Ishikawa (cell line): ENCODE results near the gene DNMT3A.
A peak's percentile ranks its signal among the peaks of the same experiment; 100 is the strongest.

Experiments
- CEBPB ChIP-seq: IDR thresholded peaks from 2 replicates; pipeline ENCODE4 v1.6.1; 2012
- CREB1 ChIP-seq: IDR thresholded peaks from 2 replicates; pipeline ENCODE4 v1.6.1; 2012; ENCODE audit warnings: low read depth
- EGR1 ChIP-seq: IDR thresholded peaks from 2 replicates; pipeline ENCODE4 v1.6.1; 2012
- EP300 ChIP-seq: IDR thresholded peaks from 2 replicates; pipeline ENCODE4 v1.6.1; 2012; ENCODE audit warnings: borderline replicate concordance
- FOXM1 ChIP-seq: IDR thresholded peaks from 2 replicates; pipeline ENCODE4 v1.6.1; 2012; ENCODE audit warnings: low read depth, borderline replicate concordance
- MAX ChIP-seq: IDR thresholded peaks from 2 replicates; pipeline ENCODE4 v1.6.1; 2012
- NFIC ChIP-seq: IDR thresholded peaks from 2 replicates; pipeline ENCODE4 v1.6.1; 2012
- RAD21 ChIP-seq: IDR thresholded peaks from 2 replicates; pipeline ENCODE4 v1.6.1; 2012; ENCODE audit warnings: low read depth
- REST ChIP-seq: IDR thresholded peaks from 2 replicates; pipeline ENCODE4 v1.6.1; 2012; ENCODE audit warnings: low read depth, mild to moderate bottlenecking
- TAF1 ChIP-seq: IDR thresholded peaks from 2 replicates; pipeline ENCODE4 v1.6.1; 2012; ENCODE audit warnings: low read depth, mild to moderate bottlenecking
- TCF12 ChIP-seq: IDR thresholded peaks from 2 replicates; pipeline ENCODE4 v1.6.1; 2012; ENCODE audit warnings: low read depth
- TEAD4 ChIP-seq: IDR thresholded peaks from 2 replicates; pipeline ENCODE4 v1.6.1; 2012
- YY1 ChIP-seq: IDR thresholded peaks from 2 replicates; pipeline ENCODE4 v1.6.1; 2012; ENCODE audit warnings: low read depth
- ZBTB7A ChIP-seq: IDR thresholded peaks from 2 replicates; pipeline ENCODE4 v1.6.1; 2012; ENCODE audit warnings: low read depth
- TF ChIP-seq, protein P1 (sequence below): IDR thresholded peaks from 2 replicates; pipeline ENCODE4 v1.6.1; 2012

Gene DNMT3A

GRCh38 chr2:25188405-25188804, 153.3 kb downstream of the DNMT3A start:
- no peak for TF ChIP-seq RAD21
- TF ChIP-seq YY1: no peak
- no peak for TF ChIP-seq MAX
- TF ChIP-seq EGR1: no peak
- TF ChIP-seq NFIC: no peak
- TF ChIP-seq REST: no peak
- TF ChIP-seq TAF1: no peak

DNA sequence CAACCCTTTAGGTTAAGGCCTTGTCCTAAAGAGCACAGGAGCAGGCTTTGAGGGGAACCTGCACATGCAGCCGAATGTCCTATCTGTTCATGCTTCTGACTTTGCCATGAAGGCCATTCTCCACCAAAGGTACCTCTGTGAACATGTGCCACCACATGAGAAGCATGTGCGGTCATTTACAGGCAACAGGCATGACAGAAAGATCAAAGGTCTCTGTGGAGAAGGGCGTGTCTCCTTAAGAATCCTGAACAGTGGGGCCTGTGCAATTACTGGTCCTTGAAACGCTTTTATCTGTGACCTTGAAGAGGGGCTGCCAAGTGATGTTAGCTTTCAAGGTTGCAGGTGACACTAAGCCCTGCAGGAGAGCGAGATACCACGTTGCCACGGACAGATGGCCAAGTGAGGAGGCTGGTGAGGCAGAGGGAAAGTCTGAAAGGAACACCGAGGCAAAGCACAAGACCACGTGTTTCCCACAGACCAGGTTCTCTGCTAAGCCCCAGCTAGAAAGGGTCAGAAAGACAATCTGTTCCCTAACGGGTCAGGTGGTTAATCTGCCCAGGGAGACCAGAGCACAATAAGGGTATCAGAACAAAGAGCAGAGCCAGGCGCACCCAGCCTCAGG, 153.9 kb downstream of the DNMT3A start:
- TF ChIP-seq TCF12: no peak

DNA sequence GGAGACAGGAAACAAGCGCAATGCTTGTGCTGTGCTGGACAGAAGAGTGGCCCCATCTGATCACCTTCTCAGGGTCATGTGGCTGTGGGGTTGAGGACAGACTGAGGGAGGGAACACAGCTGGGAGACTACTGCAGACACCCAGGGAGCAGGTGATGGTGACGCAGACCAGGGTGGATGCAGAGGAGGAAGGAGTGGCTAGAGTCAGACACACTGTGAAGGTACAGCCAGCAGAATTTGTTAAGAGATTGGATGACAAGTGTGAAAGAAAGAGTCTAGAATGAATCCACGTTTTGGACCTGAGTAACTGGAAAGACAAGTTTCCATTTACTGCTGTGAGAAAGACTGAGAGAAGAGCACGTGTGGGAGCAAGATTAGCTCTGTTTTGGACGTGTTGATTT, 157.5 kb downstream of the DNMT3A start:
- TF ChIP-seq MAX (peak; percentile 80), TEAD4 (no peak)

DNA sequence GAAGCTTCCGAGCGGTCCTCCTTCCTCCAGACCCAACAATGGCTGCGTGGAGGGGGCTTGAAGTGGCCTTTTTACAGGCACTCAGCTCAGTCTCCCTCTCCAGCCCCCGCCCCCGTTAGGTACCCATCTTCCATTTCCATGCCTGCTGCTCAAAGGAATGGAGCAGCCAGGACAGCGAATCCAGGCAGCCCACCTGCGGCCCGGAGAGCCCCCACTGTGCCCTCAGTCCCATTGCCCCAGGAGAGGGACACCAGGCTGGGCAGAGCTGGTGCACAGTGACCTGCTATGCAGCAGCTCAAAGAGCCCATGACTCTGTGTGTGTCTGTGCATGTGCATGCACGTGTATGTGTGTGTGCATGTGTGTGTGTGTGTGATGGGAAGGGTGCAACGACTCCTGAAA, 162.7 kb downstream of the DNMT3A start:
- no peak for TF ChIP-seq EP300
- TF ChIP-seq, protein P1, sequence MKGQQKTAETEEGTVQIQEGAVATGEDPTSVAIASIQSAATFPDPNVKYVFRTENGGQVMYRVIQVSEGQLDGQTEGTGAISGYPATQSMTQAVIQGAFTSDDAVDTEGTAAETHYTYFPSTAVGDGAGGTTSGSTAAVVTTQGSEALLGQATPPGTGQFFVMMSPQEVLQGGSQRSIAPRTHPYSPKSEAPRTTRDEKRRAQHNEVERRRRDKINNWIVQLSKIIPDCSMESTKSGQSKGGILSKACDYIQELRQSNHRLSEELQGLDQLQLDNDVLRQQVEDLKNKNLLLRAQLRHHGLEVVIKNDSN: no peak
- TF ChIP-seq RAD21: no peak
- no peak for TF ChIP-seq EGR1
- TF ChIP-seq REST: no peak
- TF ChIP-seq TEAD4: no peak
- TF ChIP-seq ZBTB7A: no peak
- TF ChIP-seq NFIC: no peak
- no peak for TF ChIP-seq YY1
- TF ChIP-seq TAF1: no peak
- no peak for TF ChIP-seq TCF12
- TF ChIP-seq FOXM1: no peak
- TF ChIP-seq CEBPB: no peak
- no peak for TF ChIP-seq CREB1
- TF ChIP-seq MAX: no peak
